ENCODE results near the gene MED9.
A peak's percentile ranks its signal among the peaks of the same experiment; 100 is the strongest.

MED9 gene

DNA sequence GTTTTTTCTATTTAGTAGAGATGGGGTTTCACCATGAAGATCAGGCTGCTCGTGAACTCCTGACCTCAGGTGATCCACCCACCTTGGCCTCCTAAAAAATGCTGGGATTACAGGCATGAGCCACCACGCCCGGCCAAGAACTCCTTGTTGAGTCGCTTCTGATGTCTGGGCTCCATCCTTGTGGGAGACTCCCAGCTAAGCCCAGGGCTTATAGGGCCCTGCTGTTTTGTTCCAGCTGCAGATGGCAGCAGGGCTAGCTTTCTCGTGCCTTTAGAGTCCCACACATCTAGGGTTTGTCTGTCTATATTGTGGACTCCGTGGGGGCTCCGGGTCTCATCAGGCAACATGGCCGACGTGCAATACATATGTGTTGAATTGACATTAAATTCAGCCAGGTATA, 39.3 kb upstream of the MED9 start:
- DNase-seq (ENCODE audit: extremely low read depth, low read depth): no peak
- TF ChIP-seq, protein P1, sequence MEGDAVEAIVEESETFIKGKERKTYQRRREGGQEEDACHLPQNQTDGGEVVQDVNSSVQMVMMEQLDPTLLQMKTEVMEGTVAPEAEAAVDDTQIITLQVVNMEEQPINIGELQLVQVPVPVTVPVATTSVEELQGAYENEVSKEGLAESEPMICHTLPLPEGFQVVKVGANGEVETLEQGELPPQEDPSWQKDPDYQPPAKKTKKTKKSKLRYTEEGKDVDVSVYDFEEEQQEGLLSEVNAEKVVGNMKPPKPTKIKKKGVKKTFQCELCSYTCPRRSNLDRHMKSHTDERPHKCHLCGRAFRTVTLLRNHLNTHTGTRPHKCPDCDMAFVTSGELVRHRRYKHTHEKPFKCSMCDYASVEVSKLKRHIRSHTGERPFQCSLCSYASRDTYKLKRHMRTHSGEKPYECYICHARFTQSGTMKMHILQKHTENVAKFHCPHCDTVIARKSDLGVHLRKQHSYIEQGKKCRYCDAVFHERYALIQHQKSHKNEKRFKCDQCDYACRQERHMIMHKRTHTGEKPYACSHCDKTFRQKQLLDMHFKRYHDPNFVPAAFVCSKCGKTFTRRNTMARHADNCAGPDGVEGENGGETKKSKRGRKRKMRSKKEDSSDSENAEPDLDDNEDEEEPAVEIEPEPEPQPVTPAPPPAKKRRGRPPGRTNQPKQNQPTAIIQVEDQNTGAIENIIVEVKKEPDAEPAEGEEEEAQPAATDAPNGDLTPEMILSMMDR (IDR thresholded peaks at IDR 0.05; ENCODE audit: low read depth, low read length): no peak

DNA sequence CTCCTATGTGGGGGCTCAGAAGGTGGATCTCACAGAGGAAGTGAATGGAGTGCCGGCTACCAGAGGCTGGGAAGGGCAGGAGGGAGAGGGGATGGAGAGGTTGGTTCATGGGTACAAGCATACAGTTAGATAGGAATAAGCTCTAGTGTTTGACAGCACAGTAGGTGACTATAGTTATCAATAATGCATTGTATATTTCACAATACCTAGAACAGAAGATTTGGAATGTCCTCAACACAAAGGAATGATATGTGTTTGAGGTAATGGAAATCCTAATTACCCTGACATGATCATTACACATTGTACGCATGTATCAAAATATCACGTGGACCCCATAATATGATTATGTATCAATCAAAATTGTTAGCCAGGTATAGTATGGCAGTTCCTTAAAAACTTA, 38.9 kb upstream of the MED9 start:
- DNase-seq (ENCODE audit: extremely low read depth, low read depth): no peak
- TF ChIP-seq, protein P1 (IDR thresholded peaks at IDR 0.05; ENCODE audit: low read depth, low read length): no peak

DNA sequence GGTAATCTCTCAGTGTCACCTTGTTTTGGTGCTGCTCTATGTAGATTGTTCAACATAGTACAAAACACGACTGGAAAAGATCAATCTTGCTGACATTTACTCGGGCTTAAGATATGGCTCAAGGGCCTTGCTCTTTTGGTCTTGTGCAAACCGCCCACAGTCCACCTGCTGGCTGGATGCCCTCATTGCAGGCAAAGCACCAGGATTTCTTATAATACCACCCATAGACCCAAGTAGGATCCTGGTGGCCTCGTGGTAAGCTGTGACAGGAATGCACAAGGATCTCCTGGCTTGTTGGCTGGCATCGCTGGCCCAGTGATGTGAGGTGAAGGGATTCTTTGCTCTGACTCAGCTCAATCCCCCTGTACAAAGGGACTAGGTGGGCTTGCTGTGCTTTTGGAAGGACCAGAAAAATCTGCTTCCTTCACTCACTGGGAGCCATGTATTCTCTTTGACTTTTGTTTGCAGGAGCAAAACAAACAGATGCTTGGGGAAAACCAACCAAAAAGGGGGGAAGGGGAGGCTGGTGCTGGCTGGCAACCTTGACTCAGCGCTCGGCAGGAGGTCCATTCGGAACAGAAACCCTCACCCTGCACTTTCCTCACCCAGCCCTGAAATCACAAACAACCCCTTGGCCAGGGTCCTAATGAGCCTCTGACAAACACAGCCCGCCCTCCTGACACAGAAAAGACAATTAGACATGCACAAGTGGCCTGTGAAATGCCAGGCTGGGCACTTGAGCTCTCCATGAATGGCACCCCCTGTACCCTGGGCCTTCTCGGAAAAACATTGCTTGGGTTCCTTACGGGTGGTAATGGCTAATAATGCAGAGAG, 36.6 kb upstream of the MED9 start:
- TF ChIP-seq, protein P1 (IDR thresholded peaks at IDR 0.05; ENCODE audit: low read depth, low read length): peak; percentile 34
- DNase-seq (ENCODE audit: extremely low read depth, low read depth): no peak

DNA sequence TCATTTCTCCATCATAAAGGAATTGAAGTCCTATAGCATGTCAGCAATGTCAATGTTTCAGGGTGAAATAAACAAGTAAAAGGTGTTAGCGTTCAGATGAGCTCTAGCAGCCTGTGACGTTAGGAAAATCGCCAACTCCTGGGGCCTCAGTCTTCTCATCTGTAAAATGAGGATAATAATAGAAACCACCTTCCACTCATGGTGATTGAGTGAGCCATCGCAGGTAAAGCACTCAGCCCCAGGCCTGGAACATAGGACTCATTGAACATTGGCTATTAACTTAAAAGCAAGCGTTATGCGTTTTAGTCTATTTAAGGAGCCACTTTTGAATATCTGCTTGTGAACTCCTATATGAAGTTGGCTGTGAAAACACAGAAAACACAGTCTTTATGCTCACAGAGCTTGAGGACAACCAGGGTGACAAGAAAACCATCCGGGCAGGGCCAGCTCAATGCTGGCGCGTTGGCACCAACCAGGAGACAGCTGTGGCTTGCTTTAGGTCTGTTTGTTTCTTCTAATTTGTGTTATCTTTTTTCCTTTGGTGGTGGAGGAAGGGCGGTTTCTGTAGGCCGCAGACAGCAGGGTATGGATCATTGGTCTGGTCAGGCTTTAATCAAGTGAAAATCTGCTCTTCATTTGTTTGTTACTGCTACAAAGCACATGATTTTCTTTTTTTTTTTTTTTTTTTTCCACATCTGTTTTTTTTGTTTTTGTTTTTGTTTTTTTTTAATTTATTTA, 35.7 kb upstream of the MED9 start:
- no peak for DNase-seq (ENCODE audit: extremely low read depth, low read depth)

DNA sequence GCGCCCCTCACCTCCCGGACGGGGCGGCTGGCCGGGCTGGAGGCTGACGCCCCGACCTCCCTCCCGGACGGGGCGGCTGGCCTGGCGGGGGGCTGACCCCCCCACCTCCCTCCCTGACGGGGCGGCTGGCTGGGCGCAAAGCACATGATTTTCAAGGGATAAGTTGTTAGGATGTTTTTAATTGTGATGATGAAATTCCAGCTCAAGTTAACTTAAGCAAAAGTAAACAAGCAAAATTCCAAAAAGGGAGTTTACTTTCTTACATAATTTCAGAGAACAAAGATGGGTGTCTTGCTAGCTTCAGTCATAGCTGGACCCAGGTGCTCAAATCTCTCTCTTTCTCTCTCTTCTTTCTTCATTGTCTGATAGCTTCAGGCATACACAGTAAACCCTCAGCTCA, 33.6 kb upstream of the MED9 start:
- TF ChIP-seq, protein P1 (IDR thresholded peaks at IDR 0.05; ENCODE audit: low read depth, low read length): no peak
- peak; percentile 38 for DNase-seq (ENCODE audit: extremely low read depth, low read depth)

More for the DNA sequence above, 35.7 kb upstream of the MED9 start:
- TF ChIP-seq, protein P1 (IDR thresholded peaks at IDR 0.05; ENCODE audit: low read depth, low read length): no peak

DNA sequence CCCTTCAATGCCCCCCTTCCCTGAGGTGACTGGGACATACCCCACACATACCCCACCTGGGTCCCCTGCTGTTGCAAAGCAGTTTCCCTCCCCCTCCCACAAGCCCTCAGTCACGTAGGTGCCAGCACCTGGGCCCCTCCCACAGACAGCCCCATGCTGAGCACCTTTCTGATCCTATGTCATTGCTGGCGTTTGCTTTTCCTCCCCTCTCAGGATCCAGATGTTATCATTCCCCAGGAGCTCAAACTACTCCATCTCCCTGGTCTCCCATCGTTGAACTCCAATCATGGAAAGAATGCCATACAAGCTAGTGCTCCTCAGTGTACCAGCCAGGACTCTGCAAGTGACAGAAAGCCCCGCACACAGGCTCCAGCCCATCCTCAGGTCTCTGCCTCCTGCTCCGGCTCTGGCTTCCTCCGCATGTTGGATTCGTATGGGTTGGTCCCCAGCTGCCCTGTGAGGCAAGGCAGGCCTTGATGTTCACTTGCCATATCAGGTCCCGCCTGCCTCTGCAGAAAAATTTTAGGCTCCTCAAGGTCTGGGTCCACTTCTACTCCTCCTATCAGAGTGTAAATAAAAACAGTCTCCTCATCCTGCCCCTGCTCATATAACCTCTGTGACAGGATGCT, 31.4 kb upstream of the MED9 start:
- TF ChIP-seq, protein P1 (IDR thresholded peaks at IDR 0.05; ENCODE audit: low read depth, low read length): no peak
- no peak for DNase-seq (ENCODE audit: extremely low read depth, low read depth)

Measured in AG09319 (cell line).